GM19238 (cell line): ENCODE data around the gene PAK4.
"Not testable (repeated sequence)": the region's sequence is repeated elsewhere in the genome, so short reads cannot be mapped to it uniquely, and the experiment has no call there.

Experiments used
- DNase-seq: peaks from one replicate; pipeline ENCODE4 v3.0.0; 2011; ENCODE audit warnings: low spot score; ENCODE audit not compliant: insufficient read length

Gene PAK4

DNA sequence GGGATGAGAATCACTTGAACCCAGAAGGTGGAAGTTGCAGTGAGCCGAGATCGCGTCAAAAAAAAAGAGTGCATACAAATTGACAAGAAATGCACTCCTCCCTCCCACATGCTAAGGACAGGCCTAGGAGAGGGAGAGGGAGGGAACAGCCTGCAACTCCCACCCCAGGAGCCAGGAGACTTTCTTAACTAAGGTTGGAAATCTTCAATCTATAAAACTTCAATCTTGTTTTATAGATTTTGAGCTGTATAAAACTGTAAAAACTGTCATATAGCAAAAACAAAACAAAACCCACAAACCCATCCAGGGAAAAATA is 79.8 kb downstream of the PAK4 start:
- no peak for DNase-seq

DNA sequence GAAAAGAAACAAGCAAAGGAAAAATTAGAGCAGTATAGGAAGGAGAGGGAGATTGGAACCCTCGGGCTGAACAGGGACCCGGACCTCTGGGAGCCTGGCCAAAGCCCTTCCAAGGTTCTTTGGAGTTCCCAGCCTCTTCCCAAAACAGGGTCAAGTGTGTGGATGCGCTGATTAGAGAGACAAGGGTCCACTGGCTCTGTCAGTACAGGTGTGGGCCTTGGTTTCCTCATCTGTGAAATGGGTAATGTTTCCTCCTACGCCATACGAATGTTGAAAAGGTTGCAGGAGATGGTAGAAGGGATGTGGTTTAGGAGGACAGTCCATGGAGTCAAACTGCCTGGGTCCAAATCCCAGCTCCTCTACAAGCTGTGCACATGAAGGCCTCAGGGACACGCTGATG is 80.5 kb downstream of the PAK4 start:
- DNase-seq, result no peak

DNA sequence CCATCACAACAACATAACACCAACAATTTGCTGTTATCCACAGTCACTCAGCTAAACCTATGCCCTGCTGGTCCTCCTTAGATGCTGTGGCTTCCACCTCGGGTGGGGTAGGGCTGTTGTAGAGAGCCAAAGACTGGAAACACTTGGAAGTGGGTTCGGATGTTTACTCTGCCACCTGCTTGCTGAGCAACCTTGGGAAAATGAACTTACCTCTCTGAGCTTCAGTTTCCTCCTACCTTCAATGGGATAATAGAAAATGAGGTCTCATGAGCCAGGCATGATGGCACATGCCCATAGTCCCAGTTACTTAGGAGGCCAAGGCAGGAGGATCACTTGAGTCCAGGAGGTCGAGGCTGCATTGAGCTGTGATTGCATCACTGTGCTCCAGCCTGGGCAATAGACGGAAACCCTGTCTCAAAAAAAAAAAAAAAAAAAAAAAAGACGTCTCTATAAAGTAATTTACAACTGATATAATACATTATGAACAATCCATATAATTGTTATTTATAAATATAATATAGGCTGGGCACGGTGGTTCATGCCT is 81.8 kb downstream of the PAK4 start:
- no peak for DNase-seq

DNA sequence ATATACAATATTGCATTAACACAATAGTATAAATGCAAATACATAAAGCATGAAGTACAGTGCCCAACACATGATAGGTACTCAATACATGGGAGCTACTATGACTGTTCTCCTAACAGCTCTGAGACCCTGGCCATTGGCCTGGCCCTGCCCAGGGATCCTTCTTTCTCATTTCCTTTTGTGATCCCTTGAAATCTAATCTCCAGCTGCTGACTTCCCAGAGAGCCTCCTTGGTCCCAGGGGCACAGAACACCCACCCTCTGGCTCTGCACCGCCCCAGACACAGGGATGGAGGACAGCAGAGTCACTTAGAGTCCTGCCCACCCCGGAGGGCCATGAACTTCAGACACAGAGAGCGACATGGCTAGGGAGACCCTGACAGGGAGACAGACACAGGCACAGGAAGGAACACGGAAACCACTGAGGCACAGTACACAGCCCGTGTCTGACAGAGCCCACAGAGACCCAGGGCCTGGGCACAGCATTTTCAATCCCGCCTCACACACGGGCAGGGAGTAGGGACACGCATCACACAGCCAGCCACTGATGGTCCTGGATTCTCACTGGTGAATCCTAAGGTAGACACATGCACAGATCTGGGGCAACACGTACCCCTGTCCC is 82.7 kb downstream of the PAK4 start:
- DNase-seq, result no peak

DNA sequence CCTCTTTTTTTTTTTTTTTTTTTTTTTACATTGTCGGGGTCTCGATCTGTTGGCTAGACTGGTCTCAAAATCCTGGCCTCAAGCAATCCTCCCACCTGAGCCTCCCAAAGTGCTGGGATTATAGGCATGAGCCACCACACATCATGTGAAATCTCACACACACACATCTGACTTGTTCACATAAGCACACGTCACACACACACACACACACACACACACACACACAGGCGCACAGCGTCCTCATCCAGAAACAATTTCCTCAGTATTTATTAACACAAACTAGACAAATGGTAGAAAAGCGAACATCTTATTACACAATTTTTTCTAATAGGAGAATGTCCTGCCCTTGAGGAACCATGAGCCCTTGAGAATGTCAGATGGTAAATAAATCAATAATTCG is 83.6 kb downstream of the PAK4 start:
- no peak for DNase-seq

DNA sequence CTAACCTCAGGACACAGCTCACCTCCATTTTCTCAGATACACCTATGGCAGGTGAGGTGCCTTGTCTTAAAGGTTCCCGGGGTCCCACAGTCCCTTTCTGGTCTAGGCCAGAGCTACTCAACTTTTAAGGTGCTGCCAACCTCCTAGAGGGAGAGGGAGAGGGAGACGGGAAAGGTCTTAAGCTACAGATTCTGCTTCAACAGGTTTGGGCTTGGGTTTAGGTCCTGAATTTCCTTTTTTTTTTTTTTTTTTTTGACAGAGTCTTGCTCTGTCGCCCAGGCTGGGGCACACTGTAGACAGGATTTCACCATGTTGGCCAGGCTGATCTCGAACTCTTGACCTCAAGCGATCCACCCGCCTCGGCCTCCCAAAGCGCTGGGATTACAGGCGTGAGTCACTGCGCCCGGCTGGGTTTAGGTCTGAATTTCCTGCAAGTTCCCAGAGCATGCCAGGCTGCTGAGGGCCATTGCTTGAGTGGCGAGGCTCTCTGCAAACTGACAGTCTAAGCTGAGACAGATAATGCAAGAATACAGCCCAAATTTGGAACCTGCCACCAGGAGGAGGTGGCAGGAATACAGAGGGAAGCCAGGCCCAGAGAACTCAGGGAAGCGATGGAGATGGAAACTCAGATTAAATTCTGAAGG is 86.3 kb downstream of the PAK4 start:
- no peak for DNase-seq

DNA sequence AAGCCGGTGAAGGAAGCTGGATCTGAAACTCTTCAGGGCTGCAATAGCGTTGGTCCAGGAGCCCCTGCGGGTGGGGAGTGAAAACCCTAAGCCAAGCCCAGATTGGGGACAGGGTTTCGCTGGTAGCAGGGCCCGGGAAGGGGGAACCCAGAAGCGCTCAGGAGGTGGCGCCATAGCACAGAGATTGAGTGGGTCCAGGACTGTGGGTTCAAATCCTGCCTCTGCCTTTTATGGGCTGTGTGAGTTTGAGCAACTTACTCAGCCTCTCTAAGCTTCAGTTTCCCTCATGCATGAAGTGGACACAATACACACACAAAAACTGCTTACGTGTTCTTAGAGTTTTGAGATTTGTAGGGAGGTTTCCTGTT is 86.8 kb downstream of the PAK4 start:
- DNase-seq, result no peak

DNA sequence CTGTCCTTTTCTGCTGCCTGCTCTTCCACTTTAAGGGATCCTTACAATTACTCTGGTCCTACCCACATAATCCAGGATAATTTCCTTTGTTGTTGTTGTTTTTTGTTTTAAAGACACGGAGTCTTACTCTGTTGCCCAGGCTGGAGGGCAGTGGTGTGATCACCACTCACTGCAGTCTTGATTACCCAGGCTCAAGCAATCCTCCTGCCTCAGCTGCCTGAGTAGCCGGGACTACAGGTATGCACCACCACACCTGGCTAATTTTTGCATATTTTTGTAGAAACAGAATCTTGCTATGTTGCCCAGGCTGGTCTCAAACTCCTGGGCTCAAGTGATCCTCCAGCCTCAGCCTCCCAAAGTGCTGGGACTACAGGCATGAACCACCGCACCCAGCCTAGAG is 89.7 kb downstream of the PAK4 start:
- not testable (repeated sequence) for DNase-seq

DNA sequence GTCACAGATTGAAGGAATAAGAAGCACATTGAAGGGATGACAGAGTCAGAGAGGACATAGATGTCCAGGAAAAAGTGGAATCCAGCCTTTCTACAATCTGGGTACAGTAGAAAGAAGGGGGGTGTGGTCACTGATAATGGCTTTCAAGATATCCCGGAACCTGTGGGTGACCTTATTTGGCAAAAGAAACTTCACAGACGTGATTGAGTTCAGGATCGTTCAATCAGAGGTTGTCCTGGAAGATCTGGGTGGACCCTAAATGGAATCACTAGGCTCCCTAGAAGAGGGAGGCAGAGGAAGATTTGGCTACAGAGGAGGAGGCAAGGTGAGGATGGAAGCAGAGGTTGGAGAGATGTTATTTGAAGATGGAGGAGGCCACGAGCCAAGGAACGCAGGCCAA is 91.5 kb downstream of the PAK4 start:
- no peak for DNase-seq

DNA sequence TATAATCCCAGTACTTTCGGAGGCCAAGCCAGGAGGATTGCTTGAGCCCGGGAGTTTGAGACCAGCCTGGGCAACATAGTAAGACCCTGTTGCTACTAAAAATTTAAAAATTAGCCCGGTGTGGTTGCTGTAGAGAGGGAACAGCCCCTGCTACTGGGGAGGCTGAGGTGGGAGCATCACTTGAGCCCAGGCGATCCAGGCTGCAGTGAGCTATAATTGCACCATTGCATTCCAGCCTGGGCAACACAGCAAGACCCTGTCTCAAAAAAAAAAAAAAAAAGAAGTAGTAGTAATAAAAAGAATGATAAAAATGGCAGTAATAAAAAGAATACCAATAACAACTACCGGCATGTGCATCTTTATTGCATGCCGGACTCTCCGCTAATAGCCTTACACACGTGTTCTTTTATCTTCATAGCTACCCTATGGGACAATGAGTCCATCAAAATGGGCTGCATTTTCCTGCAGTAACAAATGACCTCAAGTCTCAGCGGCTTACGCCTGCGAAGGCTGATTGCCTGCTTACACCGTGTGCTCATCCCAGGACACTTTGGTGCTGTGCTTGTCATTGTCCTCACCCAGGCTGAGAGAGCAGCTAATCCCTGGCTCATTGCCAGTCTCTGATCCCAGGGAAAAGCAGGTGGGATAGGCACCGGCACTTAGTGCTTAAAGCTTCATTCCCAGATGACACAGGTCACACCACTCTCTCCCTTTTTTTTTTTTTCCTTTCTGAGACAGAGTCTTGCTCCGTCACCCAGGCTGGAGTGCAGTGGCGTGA is 92.8 kb downstream of the PAK4 start:
- DNase-seq, result no peak

DNA sequence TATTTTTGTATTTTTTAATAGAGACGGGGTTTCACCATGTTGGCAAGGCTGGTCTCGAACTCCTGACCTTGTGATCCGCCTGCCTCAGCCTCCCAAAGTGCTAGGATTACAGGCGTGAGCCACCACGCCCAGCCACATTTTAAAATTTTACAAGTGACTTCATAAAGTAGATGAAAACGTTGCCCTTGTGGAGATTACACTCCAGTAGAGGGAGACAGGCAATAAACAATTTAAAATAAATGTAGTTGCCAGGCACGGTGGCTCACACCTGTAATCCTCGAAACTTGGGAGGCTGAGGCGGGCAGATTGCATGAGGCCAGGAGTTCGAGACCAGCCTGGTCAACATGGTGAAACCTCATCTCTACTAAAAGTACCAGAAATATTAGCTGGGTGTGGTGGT is 93.5 kb downstream of the PAK4 start:
- not testable (repeated sequence) for DNase-seq

DNA sequence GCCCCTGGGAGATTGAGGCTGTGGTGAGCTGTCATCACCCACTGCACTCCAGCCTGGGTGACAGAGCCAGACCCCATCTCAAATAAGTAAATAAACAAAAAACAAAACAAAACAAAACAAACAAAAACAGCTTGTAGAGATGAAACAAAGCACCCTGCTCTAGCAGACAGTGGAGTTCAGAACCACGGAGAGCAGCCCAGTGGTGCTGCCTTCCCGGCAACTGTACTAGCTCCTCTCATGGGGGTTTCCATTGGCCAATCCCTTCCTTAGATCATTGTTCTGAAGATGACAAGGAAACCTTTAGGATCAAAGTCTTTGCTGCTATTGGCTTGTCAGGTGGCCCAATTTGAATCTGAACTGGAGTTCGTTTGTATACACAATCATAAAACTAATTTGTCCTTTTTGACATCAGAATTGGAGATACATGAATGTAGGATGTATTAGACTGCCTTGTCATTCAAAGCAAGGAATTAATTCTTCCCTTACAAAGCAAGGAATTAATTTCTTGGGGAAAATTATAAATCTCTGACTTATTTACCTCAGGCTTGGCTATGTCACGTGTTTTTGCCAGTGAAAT is 98.2 kb downstream of the PAK4 start:
- DNase-seq, result no peak

DNA sequence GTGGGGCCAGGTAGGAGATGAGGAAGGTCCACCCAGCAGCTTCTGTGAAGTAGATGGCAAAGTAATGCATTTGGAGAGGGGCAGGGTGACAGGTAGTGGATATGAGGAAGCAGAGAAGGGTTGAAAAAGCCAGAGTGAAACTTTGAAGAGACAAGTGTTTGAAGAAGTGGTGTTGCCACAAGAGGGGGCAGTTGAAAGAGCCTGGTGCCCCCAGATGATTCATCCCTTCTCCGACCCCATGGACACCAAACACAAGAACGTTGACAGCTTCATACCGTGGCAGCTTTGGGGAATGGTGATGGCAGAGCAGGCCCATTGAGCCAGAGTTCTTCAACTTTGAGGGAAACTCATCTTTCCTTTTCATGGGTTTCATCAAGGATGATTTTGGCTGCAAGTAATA is 99.3 kb downstream of the PAK4 start:
- DNase-seq, result no peak
